Femur (tissue), 1 donor: ENCODE results near the gene PSME1.

Experiments used
- DNase-seq: peaks from one replicate; pipeline ENCODE4 v3.0.0-alpha.2; 2017

PSME1 gene

DNA sequence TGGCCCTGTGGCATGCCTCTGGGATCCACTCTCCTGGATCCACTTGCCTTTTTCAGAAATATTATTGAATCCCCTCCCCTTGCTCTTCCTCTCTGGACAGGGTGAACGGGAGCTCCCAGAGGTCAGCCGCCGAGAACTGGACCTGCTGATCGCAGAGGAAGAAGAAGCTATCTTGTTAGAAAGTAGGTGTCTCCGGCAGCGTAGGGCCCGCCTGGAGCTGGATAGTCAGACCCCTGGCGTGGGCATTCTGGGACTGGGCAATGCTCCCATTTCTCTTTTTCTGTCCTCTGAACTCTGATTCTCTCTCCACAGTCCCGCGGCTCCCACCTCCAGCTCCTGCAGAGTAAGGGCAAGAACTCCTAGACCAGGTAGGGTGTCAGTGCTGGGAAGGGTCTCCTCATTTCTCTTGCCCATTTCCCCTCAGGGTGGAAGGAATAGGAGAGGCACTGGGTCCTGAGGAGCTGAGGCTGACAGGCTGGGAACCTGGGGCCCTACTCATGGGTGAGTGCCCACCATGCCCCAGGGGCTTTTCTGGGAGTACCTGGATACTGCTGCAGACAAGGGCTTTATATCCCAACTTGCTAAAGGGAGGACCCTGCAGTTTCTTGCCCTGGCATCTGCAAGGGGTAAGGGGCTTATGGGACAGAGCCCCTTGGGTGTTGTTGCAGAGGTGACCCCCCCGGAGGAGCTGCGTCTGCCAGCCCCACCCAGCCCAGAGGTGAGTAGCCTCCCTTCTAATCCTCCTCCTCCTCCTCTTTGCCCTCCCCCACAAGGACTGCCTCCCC lies 41.2 kb downstream of the PSME1 start:
- peak; percentile 17 for DNase-seq

- peak; percentile 16 for DNase-seq
These were observed 41.9 kb downstream of the PSME1 start for GRCh38 chr14:24177891-24178290.

DNA sequence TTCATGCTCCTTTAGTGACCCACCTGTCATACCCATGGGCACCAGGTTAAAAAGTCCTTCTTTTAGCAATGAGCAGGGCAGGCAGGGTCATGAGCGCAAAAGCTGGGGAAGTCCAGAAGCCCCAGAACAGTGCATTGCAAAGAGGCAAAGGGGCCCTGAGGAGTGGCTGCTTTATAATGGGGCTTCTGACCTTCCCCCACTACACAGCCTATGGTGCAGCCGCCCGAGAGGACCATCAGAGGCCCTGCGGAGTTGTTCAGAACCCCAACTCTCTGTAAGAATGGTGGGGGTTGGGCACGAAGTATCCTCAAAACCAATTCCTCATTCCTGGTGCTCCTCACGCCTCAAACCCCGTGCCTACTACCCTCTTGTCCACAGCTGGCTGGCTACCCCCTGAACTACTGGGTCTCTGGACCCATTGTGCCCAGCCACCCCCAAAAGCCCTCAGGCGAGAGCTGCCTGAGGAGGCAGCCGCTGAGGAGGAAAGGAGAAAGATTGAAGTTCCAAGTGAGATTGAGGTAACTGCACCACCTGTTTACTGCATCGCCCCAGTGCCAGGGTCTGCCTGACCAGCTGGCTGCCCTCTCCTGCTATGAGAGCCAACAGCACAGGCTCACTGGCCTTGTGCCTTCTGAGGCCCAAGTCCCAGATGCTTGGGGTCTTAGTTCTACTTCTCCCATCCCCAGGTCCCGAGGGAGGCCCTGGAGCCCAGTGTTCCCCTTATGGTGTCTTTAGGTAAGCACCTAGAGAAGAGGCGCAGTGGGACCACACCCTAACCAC lies 42.6 kb downstream of the PSME1 start:
- peak; percentile 17 for DNase-seq

DNA sequence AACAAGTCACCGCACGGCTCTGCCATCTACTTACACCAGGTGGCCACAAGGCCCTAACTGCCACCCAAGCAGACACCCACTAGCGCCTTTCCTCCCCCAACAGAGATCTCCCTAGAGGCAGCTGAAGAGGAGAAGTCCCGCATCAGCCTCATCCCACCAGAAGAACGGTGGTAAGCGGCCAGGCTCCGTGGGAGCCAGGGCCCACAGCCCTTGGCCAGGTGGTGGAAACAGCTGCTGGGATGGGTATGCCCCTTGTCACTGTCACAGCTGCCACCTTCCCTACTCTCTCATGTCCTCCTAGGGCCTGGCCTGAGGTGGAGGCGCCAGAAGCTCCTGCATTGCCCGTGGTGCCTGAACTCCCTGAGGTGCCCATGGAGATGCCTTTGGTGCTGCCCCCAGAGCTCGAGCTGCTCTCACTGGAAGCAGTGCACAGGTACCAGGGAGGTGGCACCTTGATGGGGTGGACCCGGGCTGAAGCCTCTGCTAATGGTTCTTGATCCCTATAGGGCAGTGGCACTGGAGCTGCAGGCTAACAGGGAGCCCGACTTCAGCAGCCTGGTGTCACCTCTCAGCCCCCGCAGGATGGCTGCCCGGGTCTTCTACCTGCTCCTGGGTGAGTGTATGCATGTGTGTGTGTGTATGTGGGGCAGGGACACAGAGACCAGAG lies 43.4 kb downstream of the PSME1 start:
- DNase-seq = peak; percentile 17

DNA sequence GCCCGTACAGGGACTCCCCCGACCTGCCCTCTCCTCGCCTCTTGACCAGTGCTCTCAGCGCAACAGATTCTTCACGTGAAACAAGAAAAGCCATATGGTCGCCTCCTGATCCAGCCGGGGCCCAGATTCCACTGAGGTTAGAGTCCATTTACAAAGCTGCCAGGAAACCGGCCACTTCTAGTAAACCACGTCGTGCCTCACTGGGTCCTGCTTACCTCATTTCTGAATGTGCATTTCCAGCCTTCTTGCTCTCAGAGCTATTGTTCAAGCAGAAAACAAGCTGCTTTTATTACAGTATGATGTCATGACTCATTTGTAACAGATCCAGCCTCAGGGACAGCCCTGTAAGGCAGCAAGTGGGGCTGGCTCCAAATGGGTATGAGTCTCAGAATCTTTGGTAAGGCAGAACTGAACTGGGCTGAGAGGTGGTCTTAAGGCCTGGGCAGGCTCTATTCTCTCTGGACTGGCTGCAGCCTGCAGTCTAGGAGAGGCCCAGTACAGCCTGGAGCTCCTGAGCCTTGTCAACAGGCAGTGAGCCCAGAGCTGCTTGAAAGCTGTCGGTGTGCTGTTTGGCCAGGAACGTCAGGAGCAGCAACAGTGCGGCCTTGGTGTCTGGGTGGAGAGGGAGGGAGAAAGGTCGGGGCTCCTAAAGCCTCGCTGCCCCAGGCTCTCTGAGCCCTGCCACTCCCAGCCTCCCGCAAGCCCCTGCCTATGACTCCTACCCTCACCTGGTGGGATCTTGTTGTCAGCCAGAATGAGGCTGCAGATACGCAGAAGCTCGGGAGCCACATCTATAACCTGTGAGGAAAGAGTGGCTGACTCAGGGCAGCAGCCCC lies 44.2 kb downstream of the PSME1 start:
- DNase-seq = peak; percentile 26

DNA sequence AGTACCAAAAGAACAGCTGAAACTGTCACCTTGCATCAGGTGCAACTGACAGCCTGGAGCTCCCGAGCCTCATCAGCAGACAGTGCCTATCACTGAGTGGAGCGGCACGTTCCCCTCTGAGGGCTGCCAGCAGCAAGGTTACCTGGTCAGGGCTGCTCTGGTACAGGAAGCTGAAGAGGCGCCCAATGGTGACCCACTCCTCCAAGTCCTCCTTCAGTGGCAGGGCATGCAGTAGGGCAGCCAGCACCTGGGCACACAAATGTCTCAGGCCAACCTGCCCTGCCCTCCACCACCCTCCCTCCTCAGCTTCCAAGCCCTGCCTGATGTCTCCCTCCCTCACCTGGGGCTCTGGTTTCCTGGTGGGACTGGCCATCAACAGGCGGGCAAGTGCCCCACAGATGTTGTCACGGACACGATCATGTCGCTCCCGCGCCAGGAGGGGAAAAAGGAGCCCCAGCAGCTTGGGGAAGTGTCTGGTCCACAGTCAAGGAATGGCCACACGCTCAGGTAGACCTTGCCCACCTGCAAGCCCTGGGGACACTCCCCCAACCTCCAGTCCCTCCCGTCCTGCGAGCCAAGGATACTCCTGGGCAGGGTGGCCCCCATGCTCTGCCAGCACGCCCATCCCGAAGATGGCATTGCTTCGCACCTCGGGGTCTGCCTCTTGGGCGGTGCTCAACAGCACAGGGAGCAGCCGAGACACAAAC lies 45.5 kb downstream of the PSME1 start:
- DNase-seq = peak; percentile 19

DNA sequence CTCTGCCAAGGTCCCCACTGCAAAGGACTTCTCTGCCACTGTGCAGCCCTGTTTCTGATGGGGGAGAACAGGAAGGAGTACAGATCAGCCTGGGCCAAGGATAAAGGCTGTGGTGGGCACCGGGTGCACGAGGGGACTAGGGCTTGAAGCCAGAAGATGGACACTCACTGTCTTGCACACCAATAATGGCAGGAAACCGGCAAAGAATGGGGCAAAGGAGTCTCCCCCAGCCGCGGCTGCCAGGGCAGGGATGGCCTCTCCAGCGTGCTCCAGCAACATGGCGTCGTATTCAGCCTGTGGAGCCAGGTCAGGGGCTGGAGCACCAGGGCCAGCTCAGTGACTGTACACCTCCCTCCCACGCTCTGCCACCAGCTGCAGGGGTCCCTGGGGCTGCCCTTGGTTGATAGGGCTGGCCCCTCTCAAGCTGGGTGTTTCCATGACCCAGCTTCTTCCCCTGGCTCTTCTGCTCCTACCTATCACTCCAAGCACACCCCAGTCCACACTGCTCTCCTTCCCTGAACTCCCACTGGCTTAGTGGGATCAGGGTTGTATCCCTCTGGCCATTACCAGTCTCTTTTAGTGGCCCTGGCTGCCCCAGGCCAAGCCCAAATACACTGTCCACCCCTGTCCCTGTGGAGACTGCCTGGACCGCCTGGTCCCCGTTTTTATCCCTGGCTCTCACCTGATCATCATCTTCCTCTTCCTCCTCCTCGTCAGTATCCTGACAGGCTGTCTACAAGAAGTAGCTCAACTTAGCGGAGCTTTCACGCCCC lies 46.3 kb downstream of the PSME1 start:
- peak; percentile 17 for DNase-seq

DNA sequence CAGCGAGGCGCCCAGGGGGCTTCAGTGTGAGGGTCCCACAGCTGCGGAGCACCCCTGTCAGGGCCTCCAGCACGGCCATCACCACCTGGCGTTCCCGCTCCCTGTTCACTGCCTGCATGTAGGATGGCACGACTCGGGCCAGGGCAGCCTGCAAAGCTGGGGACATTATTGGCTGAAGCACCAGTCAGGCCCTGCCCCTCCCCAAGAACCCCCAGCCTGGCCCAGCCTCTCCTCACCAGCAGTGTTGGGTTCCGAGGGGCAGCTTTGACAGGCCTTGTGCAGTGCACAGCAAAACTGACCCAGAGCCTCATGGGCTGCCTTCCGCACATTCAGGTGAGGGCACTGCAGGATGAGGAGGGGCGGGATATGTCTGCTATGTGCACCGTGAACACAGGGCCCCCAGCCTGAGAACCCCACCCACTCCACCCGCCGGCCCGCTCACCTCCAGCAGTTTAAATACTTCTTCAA lies 47.1 kb downstream of the PSME1 start:
- no peak for DNase-seq

DNA sequence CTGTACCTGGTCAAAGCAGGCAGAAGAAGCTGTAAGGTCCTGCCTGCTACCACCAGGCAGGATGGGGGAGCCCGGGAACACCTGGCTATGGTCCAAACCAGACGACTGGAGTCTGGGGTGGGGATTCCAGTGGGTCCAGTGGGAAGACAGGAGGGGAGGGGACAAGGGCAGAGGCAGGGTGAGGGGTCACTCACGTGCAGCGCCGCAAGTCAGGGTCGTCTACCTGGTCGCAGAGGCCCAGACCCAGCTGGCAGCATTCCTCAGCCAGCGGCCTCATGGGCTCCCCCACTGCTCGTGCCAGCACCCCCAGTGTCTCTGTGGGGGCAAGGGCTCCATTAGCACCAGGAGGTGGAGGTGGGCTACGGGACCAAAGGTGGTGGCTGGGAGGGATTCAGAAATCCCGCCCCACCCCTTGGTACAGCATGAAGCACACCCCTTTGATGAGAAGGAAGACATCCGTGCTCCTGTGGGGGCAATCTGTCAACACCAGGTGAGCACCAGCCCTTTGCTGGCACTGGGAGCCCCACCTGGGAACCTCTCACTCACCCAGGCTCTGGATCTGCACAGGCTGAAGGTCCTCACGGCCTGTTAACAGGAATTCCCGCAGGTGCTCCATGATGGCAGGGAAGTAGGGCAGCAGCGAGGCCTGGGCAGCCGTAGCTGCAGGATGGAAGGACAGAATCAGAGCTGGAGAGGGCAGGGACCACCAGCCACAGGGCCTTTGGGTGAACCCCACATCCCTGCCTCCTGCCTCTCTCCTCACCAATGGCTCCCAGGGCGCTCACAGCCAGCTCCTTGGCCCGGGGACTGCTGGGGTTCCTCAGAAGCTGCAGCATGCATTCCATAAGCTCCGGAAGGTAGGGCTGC lies 48.3 kb downstream of the PSME1 start:
- no peak for DNase-seq

GRCh38 chr14:24185026-24185425 lies 49.0 kb downstream of the PSME1 start:
- DNase-seq = no peak

DNA sequence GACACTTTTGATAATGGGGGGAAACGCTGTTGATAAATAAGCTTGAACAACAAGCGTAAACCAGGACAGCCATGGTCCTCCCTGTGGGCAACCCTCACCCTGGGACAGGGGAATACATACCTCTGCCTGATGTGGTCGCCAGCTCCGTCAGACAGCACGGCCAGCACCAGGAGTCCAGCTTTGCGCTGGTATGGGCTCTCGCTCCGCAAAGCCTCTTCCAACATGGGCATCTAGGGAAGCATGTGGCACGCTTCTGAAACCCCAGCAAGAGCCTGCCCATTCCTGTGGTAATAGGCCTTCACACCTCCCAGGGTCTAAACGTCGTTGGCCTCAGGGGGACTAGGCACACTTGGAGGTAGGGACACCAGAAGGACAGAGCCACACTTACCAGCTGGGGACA lies 49.7 kb downstream of the PSME1 start:
- DNase-seq = no peak

GRCh38 chr14:24186831-24187538 lies 51.0 kb downstream of the PSME1 start:
- DNase-seq = no peak

- DNase-seq = no peak
These were observed 51.5 kb downstream of the PSME1 start for GRCh38 chr14:24187539-24187915.
